CD1c-positive myeloid dendritic cell (primary cell): Measurements from ENCODE around the gene PSMA6.
A peak's percentile ranks its signal among the peaks of the same experiment; 100 is the strongest.
"Not testable (repeated sequence)": the region's sequence is repeated elsewhere in the genome, so short reads cannot be mapped to it uniquely, and the experiment has no call there.

Experiments used
- DNase-seq: peaks from one replicate; pipeline ENCODE4 v3.0.0-alpha.2; 2016; ENCODE audit errors: extremely low spot score

The PSMA6 gene

GRCh38 chr14:35292051-35292769, at the start of gene PSMA6:
TSS of gene PSMA6 (plus strand) at chr14:35292382. CDS start at chr14:35292477, 95 bp downstream.
- DNase-seq: peak; percentile 100

GRCh38 chr14:35242599-35243311, 49.4 kb upstream of the PSMA6 start:
- no peak for DNase-seq

GRCh38 chr14:35243956-35244355, 48.2 kb upstream of the PSMA6 start:
- DNase-seq: no peak

GRCh38 chr14:35244542-35244941, 47.6 kb upstream of the PSMA6 start:
- DNase-seq: no peak

- DNase-seq: no peak
Observed at GRCh38 chr14:35245051-35245450, 47.1 kb upstream of the PSMA6 start.

- no peak for DNase-seq
Observed at GRCh38 chr14:35247777-35248475, 44.3 kb upstream of the PSMA6 start.

GRCh38 chr14:35248476-35248788, 43.8 kb upstream of the PSMA6 start:
- no peak for DNase-seq

- DNase-seq: no peak
Observed at GRCh38 chr14:35250319-35250718, 41.9 kb upstream of the PSMA6 start.

- no peak for DNase-seq
Observed at GRCh38 chr14:35252451-35252868, 39.7 kb upstream of the PSMA6 start.

GRCh38 chr14:35253056-35253455, 39.1 kb upstream of the PSMA6 start:
- not testable (repeated sequence) for DNase-seq

GRCh38 chr14:35254034-35254622, 38.1 kb upstream of the PSMA6 start:
- not testable (repeated sequence) for DNase-seq

GRCh38 chr14:35254736-35255135, 37.4 kb upstream of the PSMA6 start:
- peak; percentile 85 for DNase-seq

- no peak for DNase-seq
Observed at GRCh38 chr14:35255711-35256110, 36.5 kb upstream of the PSMA6 start.

GRCh38 chr14:35257809-35258208, 34.4 kb upstream of the PSMA6 start:
- DNase-seq: no peak

- DNase-seq: no peak
Observed at GRCh38 chr14:35258420-35258819, 33.8 kb upstream of the PSMA6 start.

- DNase-seq: no peak
Observed at GRCh38 chr14:35261774-35262173, 30.4 kb upstream of the PSMA6 start.

- DNase-seq: no peak
Observed at GRCh38 chr14:35262436-35262835, 29.7 kb upstream of the PSMA6 start.

- no peak for DNase-seq
Observed at GRCh38 chr14:35268946-35269345, 23.2 kb upstream of the PSMA6 start.

GRCh38 chr14:35274805-35275204, 17.4 kb upstream of the PSMA6 start:
- no peak for DNase-seq

GRCh38 chr14:35277179-35277578, 15.0 kb upstream of the PSMA6 start:
- DNase-seq: no peak

GRCh38 chr14:35279369-35279768, 12.8 kb upstream of the PSMA6 start:
- no peak for DNase-seq

- no peak for DNase-seq
Observed at GRCh38 chr14:35281341-35281740, 10.8 kb upstream of the PSMA6 start.
